ENCODE data around the gene TBC1D17.

The TBC1D17 gene

GRCh38 chr19:49875857-49876421 lies 1.6 kb upstream of the TBC1D17 start:
- TF ChIP-seq ZNF70 (CRISPR knock-in tag; IDR thresholded peaks at IDR 0.05), result no peak
- no peak for TF ChIP-seq ESRRG (CRISPR knock-in tag; IDR thresholded peaks at IDR 0.05)
- TF ChIP-seq PATZ1 (CRISPR knock-in tag; IDR thresholded peaks at IDR 0.05; ENCODE audit: borderline replicate concordance), result no peak
- no peak for TF ChIP-seq RARB (CRISPR knock-in tag; IDR thresholded peaks at IDR 0.05)
- no peak for TF ChIP-seq PPARA (CRISPR knock-in tag; IDR thresholded peaks at IDR 0.05; ENCODE audit: borderline replicate concordance)
- no peak for TF ChIP-seq BACH2 (CRISPR knock-in tag; IDR thresholded peaks at IDR 0.05; ENCODE audit: borderline replicate concordance)
- no peak for TF ChIP-seq TOX (CRISPR knock-in tag; IDR thresholded peaks at IDR 0.05; ENCODE audit: borderline replicate concordance)
- TF ChIP-seq CSDC2 (CRISPR knock-in tag; IDR thresholded peaks at IDR 0.05), result no peak
- TF ChIP-seq GLIS3 (CRISPR knock-in tag; IDR thresholded peaks at IDR 0.05), result no peak
- no peak for TF ChIP-seq CSRNP3 (CRISPR knock-in tag; IDR thresholded peaks at IDR 0.05)
- peak; percentile 35 for ATAC-seq

GRCh38 chr19:49876422-49877019 lies 981 bp upstream of the TBC1D17 start:
- TF ChIP-seq ARNTL (CRISPR knock-in tag; IDR thresholded peaks at IDR 0.05; ENCODE audit: borderline replicate concordance, low read depth) (no peak), TSHZ2 (CRISPR knock-in tag; IDR thresholded peaks at IDR 0.05) (peak; percentile 78; the same call in 1 of the 2 replicates), ZFP3 (CRISPR knock-in tag; IDR thresholded peaks at IDR 0.05) (0 out of 2 replicates have a peak, but pooled peaks have one; percentile 36), ZNF8 (CRISPR knock-in tag; IDR thresholded peaks at IDR 0.05) (no peak), CSDC2 (CRISPR knock-in tag; IDR thresholded peaks at IDR 0.05) (no peak), PATZ1 (CRISPR knock-in tag; IDR thresholded peaks at IDR 0.05; ENCODE audit: borderline replicate concordance) (no peak), CREB5 (CRISPR knock-in tag; IDR thresholded peaks at IDR 0.05; ENCODE audit: low read depth) (no peak)
- ATAC-seq, result peak; percentile 75

- TF ChIP-seq ZC3H10 (CRISPR knock-in tag; IDR thresholded peaks at IDR 0.05) (no peak), ZFP3 (CRISPR knock-in tag; IDR thresholded peaks at IDR 0.05) (peak; percentile 96), TCF4 (CRISPR knock-in tag; IDR thresholded peaks at IDR 0.05; ENCODE audit: borderline replicate concordance) (no peak), CSDC2 (CRISPR knock-in tag; IDR thresholded peaks at IDR 0.05) (no peak), CSRNP3 (CRISPR knock-in tag; IDR thresholded peaks at IDR 0.05) (no peak), ZFP30 (CRISPR knock-in tag; IDR thresholded peaks at IDR 0.05) (no peak)
- ATAC-seq, result peak; percentile 83
Observed at GRCh38 chr19:49877879-49878743, 609 bp downstream of the TBC1D17 start.

Measured in SK-N-SH treated with all-trans-retinoic acid at 6 μM for 48 hours (cell line).